Chondrocyte (in vitro differentiated cells): ENCODE results near the gene DSCAM. TPM values are rescaled to one million over a fixed set of nuclear protein-coding genes. Genes with fewer than 3 reads are reported as not detected.

Experiments
- DNase-seq: peaks from one replicate; pipeline ENCODE4 v3.0.0; 2021; ENCODE audit warnings: mixed read lengths, low spot score
- H3K27ac Mint-ChIP-seq: one replicate; pipeline ENCODE4 v1.8.0; 2021; ENCODE audit warnings: mild to moderate bottlenecking, moderate library complexity, mixed read lengths; ENCODE audit not compliant: unreplicated experiment
- H3K27me3 Mint-ChIP-seq: 2 replicates; pipeline ENCODE4 v1.8.0; 2021; ENCODE audit warnings: low read depth, mixed read lengths
- H3K36me3 Mint-ChIP-seq: 2 replicates; pipeline ENCODE4 v1.8.0; 2021; ENCODE audit warnings: low read depth, mixed read lengths
- H3K4me1 Mint-ChIP-seq: 2 replicates; pipeline ENCODE4 v1.8.0; 2021; ENCODE audit warnings: low read depth, mild to moderate bottlenecking, mixed read lengths
- H3K4me3 Mint-ChIP-seq: one replicate; pipeline ENCODE4 v1.8.0; 2021; ENCODE audit warnings: mild to moderate bottlenecking, moderate library complexity, mixed read lengths; ENCODE audit not compliant: unreplicated experiment
- H3K9me3 Mint-ChIP-seq: 2 replicates; pipeline ENCODE4 v1.8.0; 2021; ENCODE audit warnings: low read depth, mixed read lengths
- total RNA-seq: library from RNA; stranded (reverse); gene quantifications from 3 replicates; pipeline ENCODE4 v1.2.1, GENCODE V29; 2021
- TF ChIP-seq, protein P1 (sequence below): fragments of 200-600 bp; sonication (generic); IDR thresholded peaks from 2 replicates; pipeline ENCODE4 v1.5.0; 2021; ENCODE audit warnings: antibody characterized with exemption, mild to moderate bottlenecking, moderate library complexity

Gene DSCAM
- total RNA-seq, 1 donor from 2014 or later, result not detected

DNA sequence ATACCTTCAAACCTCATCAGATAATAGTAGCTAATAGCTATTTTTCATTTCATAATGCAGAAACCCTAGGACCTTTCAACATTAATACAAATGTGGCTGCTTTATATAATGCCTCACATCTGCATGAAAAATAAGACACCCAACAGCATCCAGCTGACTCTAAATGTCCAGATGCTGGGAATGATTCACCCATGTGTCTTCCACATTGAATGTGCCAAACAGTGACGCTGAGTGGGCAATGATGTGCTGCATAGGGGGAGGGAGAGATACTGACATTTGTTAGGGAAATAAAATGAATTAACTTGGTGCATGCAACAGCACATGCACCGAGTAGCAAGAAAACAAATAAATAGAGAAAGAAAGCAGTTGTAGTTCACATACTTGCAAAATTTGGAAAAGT is 199.3 kb downstream of the DSCAM start:
- no peak for DNase-seq
- Mint-ChIP-seq H3K36me3 (peaks cover 1% of the 10 kb centered on the region), H3K27ac (no peak overlapping the region), H3K9me3 (peaks cover 57% of the 10 kb centered on the region), H3K4me3 (no peak overlapping the region), H3K27me3 (no peaks in the 10 kb centered on the region), H3K4me1 (no peaks in the 10 kb centered on the region)
- TF ChIP-seq, protein P1, sequence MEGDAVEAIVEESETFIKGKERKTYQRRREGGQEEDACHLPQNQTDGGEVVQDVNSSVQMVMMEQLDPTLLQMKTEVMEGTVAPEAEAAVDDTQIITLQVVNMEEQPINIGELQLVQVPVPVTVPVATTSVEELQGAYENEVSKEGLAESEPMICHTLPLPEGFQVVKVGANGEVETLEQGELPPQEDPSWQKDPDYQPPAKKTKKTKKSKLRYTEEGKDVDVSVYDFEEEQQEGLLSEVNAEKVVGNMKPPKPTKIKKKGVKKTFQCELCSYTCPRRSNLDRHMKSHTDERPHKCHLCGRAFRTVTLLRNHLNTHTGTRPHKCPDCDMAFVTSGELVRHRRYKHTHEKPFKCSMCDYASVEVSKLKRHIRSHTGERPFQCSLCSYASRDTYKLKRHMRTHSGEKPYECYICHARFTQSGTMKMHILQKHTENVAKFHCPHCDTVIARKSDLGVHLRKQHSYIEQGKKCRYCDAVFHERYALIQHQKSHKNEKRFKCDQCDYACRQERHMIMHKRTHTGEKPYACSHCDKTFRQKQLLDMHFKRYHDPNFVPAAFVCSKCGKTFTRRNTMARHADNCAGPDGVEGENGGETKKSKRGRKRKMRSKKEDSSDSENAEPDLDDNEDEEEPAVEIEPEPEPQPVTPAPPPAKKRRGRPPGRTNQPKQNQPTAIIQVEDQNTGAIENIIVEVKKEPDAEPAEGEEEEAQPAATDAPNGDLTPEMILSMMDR, result no peak

DNA sequence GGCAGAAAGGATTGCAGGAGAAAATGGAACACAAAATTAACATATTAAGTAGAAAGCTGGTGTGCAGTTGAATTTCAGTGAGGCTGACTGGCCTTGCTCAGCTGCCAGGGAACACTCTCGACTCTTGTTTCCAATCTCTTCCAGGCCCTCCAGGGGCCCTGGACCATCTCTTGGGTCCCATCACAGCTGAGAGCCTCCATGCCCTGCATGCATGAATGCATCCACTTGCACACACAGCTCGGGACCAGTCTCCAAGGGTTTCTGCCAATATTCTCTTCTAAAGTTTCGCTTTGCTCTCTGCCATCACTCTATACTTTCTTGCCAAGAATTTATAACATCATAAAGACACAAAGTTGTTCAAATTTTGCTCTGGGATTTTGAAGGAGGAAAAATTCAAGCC is 200.3 kb downstream of the DSCAM start:
- Mint-ChIP-seq H3K4me3 (no peak overlapping the region), H3K27me3 (no peaks in the 10 kb centered on the region), H3K36me3 (peaks cover 1% of the 10 kb centered on the region), H3K9me3 (peaks cover 50% of the 10 kb centered on the region), H3K4me1 (no peaks in the 10 kb centered on the region), H3K27ac (no peak overlapping the region)
- no peak for DNase-seq
- TF ChIP-seq, protein P1, result no peak

DNA sequence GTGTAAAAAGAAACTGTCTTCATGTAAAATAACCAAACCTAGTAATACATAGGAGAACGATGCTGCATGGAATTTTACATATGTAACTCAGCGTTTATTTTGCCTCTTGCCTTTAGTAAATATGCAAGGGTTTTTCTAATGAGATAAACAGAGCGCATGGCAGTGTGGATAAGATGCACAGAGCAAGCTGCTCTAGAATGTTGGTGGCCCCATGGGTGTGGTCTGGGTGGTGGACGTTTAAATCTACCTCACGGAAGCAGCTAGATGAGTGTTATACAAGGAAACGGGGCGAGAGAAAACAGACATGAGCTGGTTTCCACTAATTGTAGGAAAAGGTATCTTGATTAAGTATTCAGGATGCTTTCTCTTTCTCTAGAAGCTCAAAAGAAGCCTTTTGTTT is 205.9 kb downstream of the DSCAM start:
- TF ChIP-seq, protein P1, result no peak
- Mint-ChIP-seq H3K4me1 (no peaks in the 10 kb centered on the region), H3K27me3 (no peaks in the 10 kb centered on the region), H3K27ac (no peak overlapping the region), H3K9me3 (peaks cover 25% of the 10 kb centered on the region), H3K36me3 (peaks cover 1% of the 10 kb centered on the region), H3K4me3 (no peak overlapping the region)
- no peak for DNase-seq

DNA sequence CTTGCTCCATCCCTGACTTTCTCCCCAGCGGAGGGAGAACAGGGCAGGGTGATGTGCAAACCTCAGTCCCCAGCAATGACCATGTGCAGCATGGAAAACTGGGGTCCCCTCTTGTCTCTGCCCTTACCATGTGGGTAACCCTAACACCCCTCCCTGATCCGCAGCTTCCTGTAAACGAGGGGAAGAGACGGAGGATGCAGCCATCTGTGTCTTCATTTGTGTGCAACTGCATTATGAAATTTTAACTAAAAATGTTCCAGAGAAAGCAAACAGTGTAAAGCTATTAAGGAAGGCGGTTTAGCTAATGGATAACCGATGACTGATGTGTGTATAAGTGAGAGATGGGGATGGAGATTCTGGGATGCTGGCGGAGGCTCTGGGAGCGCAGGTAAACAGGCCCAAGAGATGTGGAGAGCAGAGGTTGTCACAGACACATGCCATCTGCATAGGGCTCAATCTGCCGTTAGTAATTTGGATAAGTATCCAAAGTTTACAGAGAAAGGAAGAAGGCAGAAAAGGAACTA is 206.6 kb downstream of the DSCAM start:
- H3K27me3 Mint-ChIP-seq, result no peaks in the 10 kb centered on the region
- peaks cover 1% of the 10 kb centered on the region for H3K36me3 Mint-ChIP-seq
- no peaks in the 10 kb centered on the region for H3K4me1 Mint-ChIP-seq
- DNase-seq, result no peak
- TF ChIP-seq, protein P1, result no peak
- H3K27ac Mint-ChIP-seq, result no peak overlapping the region
- no peak overlapping the region for H3K4me3 Mint-ChIP-seq
- peaks cover 23% of the 10 kb centered on the region for H3K9me3 Mint-ChIP-seq

DNA sequence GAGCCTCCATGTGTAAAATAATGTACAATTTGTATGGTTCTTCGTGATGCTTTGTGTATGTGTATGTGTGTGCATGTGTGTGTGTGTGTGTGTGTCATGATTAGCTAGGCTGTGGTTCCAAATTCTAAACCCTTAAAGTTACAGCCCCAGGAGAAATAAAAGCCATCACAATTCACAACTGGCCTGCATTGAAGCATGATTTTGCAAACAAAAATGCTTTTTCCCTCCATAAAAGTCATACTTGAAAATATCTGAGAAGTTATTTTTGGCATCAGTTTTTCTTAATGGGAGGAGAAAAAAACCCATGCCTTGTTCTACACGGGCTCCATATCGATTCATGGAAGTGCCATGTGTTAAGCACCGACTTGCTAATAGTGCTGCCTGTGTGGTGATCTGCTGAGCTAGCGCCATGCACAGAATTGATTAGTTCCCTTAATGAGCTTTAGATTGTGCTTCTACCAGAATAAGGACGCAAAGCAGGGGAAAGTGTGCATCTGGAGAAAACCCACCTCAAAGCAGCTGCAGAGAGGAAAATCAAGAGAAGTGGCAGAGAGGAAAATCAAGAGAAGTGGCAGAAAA is 207.3 kb downstream of the DSCAM start:
- no peak for DNase-seq

More for the DNA sequence above, 207.3 kb downstream of the DSCAM start:
- H3K27ac Mint-ChIP-seq, result no peak overlapping the region
- no peak overlapping the region for H3K4me3 Mint-ChIP-seq
- TF ChIP-seq, protein P1, result no peak
- H3K27me3 Mint-ChIP-seq, result no peaks in the 10 kb centered on the region
- H3K4me1 Mint-ChIP-seq, result no peaks in the 10 kb centered on the region
- H3K36me3 Mint-ChIP-seq, result peaks cover 1% of the 10 kb centered on the region
- H3K9me3 Mint-ChIP-seq, result peaks cover 18% of the 10 kb centered on the region
